Measurements from ENCODE around the gene PFN2. TPM values are rescaled to one million over a fixed set of nuclear protein-coding genes. Genes with fewer than 3 reads are reported as not detected.
A peak's percentile ranks its signal among the peaks of the same experiment; 100 is the strongest.

The PFN2 gene
- total RNA-seq, 1 donor = 204 TPM

GRCh38 chr3:149936812-149937230 lies 33.9 kb downstream of the PFN2 start:
- TF ChIP-seq CTCF (IDR thresholded peaks at IDR 0.05; ENCODE audit: extremely low read depth, low read depth, low read length) = peak; percentile 88
- peaks cover 2% of the 10 kb centered on the region for H4K20me1 ChIP-seq (ENCODE audit: insufficient read depth, low read length)
- DNase-seq (ENCODE audit: insufficient read length, low spot score, missing footprints) = peak; percentile 31
- H3K9me3 ChIP-seq (ENCODE audit: low read depth, low read length) = no peaks in the 10 kb centered on the region
- H3K4me3 ChIP-seq (ENCODE audit: insufficient read depth, low read length) = peak overlapping the region; percentile 60
- H3K4me2 ChIP-seq (ENCODE audit: insufficient read depth, low read length) = peak overlapping the region; percentile 87
- no peak overlapping the region for H3K27ac ChIP-seq (ENCODE audit: low read depth, low read length)
- H3K79me2 ChIP-seq (ENCODE audit: insufficient read depth, low read length) = peaks cover 4% of the 10 kb centered on the region
- H3K36me3 ChIP-seq (ENCODE audit: insufficient read depth, low read length) = no peaks in the 10 kb centered on the region
- peak overlapping the region; percentile 69 for H2AFZ ChIP-seq (ENCODE audit: low read length)
- peaks cover 23% of the 10 kb centered on the region for H3K4me1 ChIP-seq (ENCODE audit: insufficient read depth, low read length)
- H3K27me3 ChIP-seq (ENCODE audit: insufficient read depth, low read length) = no peaks in the 10 kb centered on the region

- H3K4me1 ChIP-seq (ENCODE audit: insufficient read depth, low read length) = peaks cover 12% of the 10 kb centered on the region
- no peak overlapping the region for H2AFZ ChIP-seq (ENCODE audit: low read length)
- no peaks in the 10 kb centered on the region for H3K9me3 ChIP-seq (ENCODE audit: low read depth, low read length)
- no peak for TF ChIP-seq CTCF (IDR thresholded peaks at IDR 0.05; ENCODE audit: extremely low read depth, low read depth, low read length)
- H3K4me3 ChIP-seq (ENCODE audit: insufficient read depth, low read length) = no peak overlapping the region
- no peak for DNase-seq (ENCODE audit: insufficient read length, low spot score, missing footprints)
- H3K27me3 ChIP-seq (ENCODE audit: insufficient read depth, low read length) = no peaks in the 10 kb centered on the region
- no peak overlapping the region for H3K4me2 ChIP-seq (ENCODE audit: insufficient read depth, low read length)
- H3K79me2 ChIP-seq (ENCODE audit: insufficient read depth, low read length) = peaks cover 4% of the 10 kb centered on the region
- peaks cover 2% of the 10 kb centered on the region for H4K20me1 ChIP-seq (ENCODE audit: insufficient read depth, low read length)
- no peaks in the 10 kb centered on the region for H3K36me3 ChIP-seq (ENCODE audit: insufficient read depth, low read length)
- no peak overlapping the region for H3K27ac ChIP-seq (ENCODE audit: low read depth, low read length)
Measured at GRCh38 chr3:149934524-149934923, 36.2 kb downstream of the PFN2 start.

- DNase-seq (ENCODE audit: insufficient read length, low spot score, missing footprints) = no peak
- TF ChIP-seq CTCF (IDR thresholded peaks at IDR 0.05; ENCODE audit: extremely low read depth, low read depth, low read length) = no peak
- Histone ChIP-seq H3K27me3 (ENCODE audit: insufficient read depth, low read length) (no peaks in the 10 kb centered on the region), H2AFZ (ENCODE audit: low read length) (no peak overlapping the region), H4K20me1 (ENCODE audit: insufficient read depth, low read length) (no peaks in the 10 kb centered on the region), H3K79me2 (ENCODE audit: insufficient read depth, low read length) (no peaks in the 10 kb centered on the region), H3K4me2 (ENCODE audit: insufficient read depth, low read length) (no peak overlapping the region), H3K4me1 (ENCODE audit: insufficient read depth, low read length) (peaks cover 6% of the 10 kb centered on the region), H3K4me3 (ENCODE audit: insufficient read depth, low read length) (no peak overlapping the region), H3K9me3 (ENCODE audit: low read depth, low read length) (no peaks in the 10 kb centered on the region), H3K27ac (ENCODE audit: low read depth, low read length) (no peak overlapping the region), H3K36me3 (ENCODE audit: insufficient read depth, low read length) (no peaks in the 10 kb centered on the region)
Measured at GRCh38 chr3:149933858-149934257, 36.8 kb downstream of the PFN2 start.

GRCh38 chr3:149933008-149933407 lies 37.7 kb downstream of the PFN2 start:
- H3K79me2 ChIP-seq (ENCODE audit: insufficient read depth, low read length) = no peaks in the 10 kb centered on the region
- DNase-seq (ENCODE audit: insufficient read length, low spot score, missing footprints) = no peak
- no peaks in the 10 kb centered on the region for H3K27me3 ChIP-seq (ENCODE audit: insufficient read depth, low read length)
- H3K27ac ChIP-seq (ENCODE audit: low read depth, low read length) = no peak overlapping the region
- no peak overlapping the region for H3K4me2 ChIP-seq (ENCODE audit: insufficient read depth, low read length)
- no peak overlapping the region for H2AFZ ChIP-seq (ENCODE audit: low read length)
- H3K4me1 ChIP-seq (ENCODE audit: insufficient read depth, low read length) = peaks cover 3% of the 10 kb centered on the region
- H3K4me3 ChIP-seq (ENCODE audit: insufficient read depth, low read length) = no peak overlapping the region
- H4K20me1 ChIP-seq (ENCODE audit: insufficient read depth, low read length) = no peaks in the 10 kb centered on the region
- H3K36me3 ChIP-seq (ENCODE audit: insufficient read depth, low read length) = no peaks in the 10 kb centered on the region
- no peak for TF ChIP-seq CTCF (IDR thresholded peaks at IDR 0.05; ENCODE audit: extremely low read depth, low read depth, low read length)
- no peaks in the 10 kb centered on the region for H3K9me3 ChIP-seq (ENCODE audit: low read depth, low read length)
